Uterus (tissue), 2 donors: ENCODE measurements around the gene B4GALNT3.

Source experiments
- CTCF ChIP-seq, 4 experiments: fragments of 200-600 bp in 2 of 4; fragments of 450-650 bp in 2 of 4; sonication (generic) in 2 of 4; IDR thresholded peaks; one replicate each; pipeline ENCODE4 v1.5.1; 2016 to 2019; ENCODE audit warnings: antibody characterized with exemption in 4 of 4, mild to moderate bottlenecking in 2 of 4, moderate library complexity in 1 of 4
- POLR2A ChIP-seq, 2 donors: fragments of 450-650 bp; IDR thresholded peaks; one replicate each; pipeline ENCODE4 v1.6.1; 2016; ENCODE audit warnings: antibody characterized with exemption in 2 of 2, mild to moderate bottlenecking in 1 of 2, moderate library complexity in 1 of 2

DNA sequence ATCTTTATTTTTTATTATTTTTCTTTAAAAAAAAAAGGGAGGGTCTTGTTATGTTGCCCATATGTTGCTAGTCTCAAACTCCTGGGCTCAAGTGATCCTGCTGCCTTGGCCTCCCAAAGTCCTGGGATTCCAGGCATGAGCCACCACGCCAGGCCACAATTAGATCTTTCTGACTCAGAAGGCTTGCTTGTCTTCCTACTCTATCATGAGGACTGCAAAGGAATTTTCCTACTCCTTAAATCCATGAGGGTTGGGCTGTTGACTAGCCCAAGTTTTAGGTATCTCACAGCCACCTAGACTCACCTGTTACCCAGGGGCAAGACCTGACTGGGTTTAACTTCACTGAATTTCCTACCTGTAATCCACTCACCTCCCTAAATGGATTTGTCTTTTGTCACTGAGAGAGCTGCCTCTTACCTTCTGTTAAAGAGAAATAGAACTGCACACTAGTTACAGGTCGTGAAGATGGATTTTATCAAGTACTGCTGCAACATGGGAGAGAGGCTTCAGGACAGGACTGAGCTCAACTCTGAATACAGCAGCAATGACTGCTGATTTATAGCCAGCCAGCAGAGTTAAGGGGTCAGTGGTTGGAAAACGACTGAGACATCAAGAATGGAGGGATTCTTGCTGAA lies 72.3 kb downstream of the B4GALNT3 start:
- TF ChIP-seq CTCF (IDR thresholded peaks at IDR 0.05) = no peak
- TF ChIP-seq POLR2A (IDR thresholded peaks at IDR 0.05) = no peak
